ENCODE results near the gene RUNX3.

The RUNX3 gene

DNA sequence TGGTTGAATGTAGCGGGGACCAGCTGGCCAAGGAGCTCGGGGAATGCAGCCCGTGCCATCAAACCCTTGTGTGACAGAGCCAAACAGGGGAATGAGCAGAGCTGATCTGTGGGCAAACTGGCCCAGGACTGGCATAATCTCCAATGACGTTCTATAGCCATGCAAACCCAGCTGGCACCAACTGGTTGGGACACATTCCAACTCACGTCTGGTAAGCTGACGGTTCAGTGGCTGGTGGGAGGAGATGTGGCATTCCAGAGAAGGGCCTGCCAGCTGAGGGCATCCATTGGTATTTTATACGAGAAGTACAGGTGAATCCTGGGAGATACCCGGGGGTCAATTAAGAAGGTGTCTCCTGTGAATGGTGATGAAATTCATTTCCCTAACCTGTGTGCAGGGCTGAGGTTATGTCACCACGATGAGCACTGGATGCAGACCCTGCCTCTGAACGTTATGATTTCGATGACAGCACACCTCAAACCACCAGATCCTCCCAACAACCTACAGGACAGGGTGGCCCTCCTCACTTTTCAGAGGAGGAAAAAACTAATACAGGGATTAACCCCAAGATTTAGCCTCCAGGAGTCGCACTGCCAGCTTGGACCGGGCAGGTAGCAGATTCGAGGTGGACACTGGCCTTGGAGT lies 39.0 kb upstream of the RUNX3 start:
- H3K4me3 ChIP-seq (ENCODE audit: low read depth, low read length) = no peak overlapping the region
- no peaks in the 10 kb centered on the region for H3K36me3 ChIP-seq (ENCODE audit: control insufficient read depth in 2 of 2, insufficient read depth in 1 of 2, low read length in 2 of 2)
- POLR2A ChIA-PET = no interaction called here
- H3K9me3 ChIP-seq (ENCODE audit: control insufficient read depth, insufficient read depth, low read depth, low read length) = no peaks in the 10 kb centered on the region
- H3K27ac ChIP-seq (ENCODE audit: extremely low read depth, low read depth, low read length) = no peak overlapping the region
- H3K4me1 ChIP-seq (ENCODE audit: control insufficient read depth, insufficient read depth, low read length) = no peaks in the 10 kb centered on the region
- CTCF ChIA-PET = interaction anchor here (0.5 to 2.1 kb wide), 5 partner anchors 9 to 279 kb away, joined by 3 to 5 read pairs (median 3); no protein-coding TSS in a partner anchor
- TF ChIP-seq KLF7 (tag by site-specific recombination; IDR thresholded peaks at IDR 0.05; ENCODE audit: borderline replicate concordance) = no peak
- TF ChIP-seq ZNF544 (tag by site-specific recombination; IDR thresholded peaks at IDR 0.05) = no peak
- no peak for TF ChIP-seq ZSCAN23 (tag by site-specific recombination; IDR thresholded peaks at IDR 0.05)
- TF ChIP-seq, protein P1, sequence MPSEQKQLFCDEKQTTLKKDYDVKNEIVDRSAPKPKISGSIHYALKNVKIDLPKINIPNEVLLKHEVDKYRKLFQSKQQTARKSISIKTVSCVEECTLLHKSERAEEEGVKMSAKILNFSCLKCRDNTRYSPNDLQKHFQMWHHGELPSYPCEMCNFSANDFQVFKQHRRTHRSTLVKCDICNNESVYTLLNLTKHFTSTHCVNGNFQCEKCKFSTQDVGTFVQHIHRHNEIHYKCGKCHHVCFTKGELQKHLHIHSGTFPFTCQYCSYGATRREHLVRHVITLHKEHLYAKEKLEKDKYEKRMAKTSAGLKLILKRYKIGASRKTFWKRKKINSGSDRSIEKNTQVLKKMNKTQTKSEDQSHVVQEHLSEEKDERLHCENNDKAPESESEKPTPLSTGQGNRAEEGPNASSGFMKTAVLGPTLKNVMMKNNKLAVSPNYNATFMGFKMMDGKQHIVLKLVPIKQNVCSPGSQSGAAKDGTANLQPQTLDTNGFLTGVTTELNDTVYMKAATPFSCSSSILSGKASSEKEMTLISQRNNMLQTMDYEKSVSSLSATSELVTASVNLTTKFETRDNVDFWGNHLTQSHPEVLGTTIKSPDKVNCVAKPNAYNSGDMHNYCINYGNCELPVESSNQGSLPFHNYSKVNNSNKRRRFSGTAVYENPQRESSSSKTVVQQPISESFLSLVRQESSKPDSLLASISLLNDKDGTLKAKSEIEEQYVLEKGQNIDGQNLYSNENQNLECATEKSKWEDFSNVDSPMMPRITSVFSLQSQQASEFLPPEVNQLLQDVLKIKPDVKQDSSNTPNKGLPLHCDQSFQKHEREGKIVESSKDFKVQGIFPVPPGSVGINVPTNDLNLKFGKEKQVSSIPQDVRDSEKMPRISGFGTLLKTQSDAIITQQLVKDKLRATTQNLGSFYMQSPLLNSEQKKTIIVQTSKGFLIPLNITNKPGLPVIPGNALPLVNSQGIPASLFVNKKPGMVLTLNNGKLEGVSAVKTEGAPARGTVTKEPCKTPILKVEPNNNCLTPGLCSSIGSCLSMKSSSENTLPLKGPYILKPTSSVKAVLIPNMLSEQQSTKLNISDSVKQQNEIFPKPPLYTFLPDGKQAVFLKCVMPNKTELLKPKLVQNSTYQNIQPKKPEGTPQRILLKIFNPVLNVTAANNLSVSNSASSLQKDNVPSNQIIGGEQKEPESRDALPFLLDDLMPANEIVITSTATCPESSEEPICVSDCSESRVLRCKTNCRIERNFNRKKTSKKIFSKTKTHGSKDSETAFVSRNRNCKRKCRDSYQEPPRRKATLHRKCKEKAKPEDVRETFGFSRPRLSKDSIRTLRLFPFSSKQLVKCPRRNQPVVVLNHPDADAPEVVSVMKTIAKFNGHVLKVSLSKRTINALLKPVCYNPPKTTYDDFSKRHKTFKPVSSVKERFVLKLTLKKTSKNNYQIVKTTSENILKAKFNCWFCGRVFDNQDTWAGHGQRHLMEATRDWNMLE (tag by site-specific recombination; conservative IDR thresholded peaks at IDR 0.05; ENCODE audit: low read depth) = no peak
- no peak for TF ChIP-seq ZNF341 (tag by site-specific recombination; IDR thresholded peaks at IDR 0.05; ENCODE audit: low read depth)
- TF ChIP-seq SP3 (tag by site-specific recombination; IDR thresholded peaks at IDR 0.05) = no peak
- TF ChIP-seq GLIS1 (tag by site-specific recombination; IDR thresholded peaks at IDR 0.05) = no peak
- TF ChIP-seq, protein P2, sequence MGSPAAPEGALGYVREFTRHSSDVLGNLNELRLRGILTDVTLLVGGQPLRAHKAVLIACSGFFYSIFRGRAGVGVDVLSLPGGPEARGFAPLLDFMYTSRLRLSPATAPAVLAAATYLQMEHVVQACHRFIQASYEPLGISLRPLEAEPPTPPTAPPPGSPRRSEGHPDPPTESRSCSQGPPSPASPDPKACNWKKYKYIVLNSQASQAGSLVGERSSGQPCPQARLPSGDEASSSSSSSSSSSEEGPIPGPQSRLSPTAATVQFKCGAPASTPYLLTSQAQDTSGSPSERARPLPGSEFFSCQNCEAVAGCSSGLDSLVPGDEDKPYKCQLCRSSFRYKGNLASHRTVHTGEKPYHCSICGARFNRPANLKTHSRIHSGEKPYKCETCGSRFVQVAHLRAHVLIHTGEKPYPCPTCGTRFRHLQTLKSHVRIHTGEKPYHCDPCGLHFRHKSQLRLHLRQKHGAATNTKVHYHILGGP (tag by site-specific recombination; IDR thresholded peaks at IDR 0.05) = no peak
- no peak for TF ChIP-seq ZNF24 (tag by site-specific recombination; IDR thresholded peaks at IDR 0.05)
- TF ChIP-seq ZNF2 (tag by site-specific recombination; IDR thresholded peaks at IDR 0.05) = no peak

DNA sequence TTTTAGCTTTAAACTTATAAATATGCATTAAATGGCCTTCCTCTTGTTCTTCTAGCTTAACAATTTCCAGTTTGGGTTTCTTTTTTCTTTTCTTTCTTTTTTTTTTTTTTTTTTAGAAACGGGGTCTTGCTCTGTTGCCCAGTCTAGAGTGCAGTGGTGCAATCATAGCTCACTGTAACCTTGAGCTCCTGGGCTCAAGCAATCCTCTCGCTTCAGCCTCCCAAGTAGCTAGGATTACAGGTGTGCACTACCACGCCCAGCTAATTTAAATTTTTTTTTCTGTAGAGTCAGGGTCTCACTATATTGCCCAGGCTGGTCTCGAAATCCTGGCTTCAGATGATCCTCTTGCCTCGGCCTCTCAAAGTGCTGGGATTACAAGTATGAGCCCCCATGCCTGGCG lies 37.9 kb upstream of the RUNX3 start:
- CTCF ChIA-PET = interaction anchor here (2.1 kb wide), 1 partner anchor 69 kb away, joined by 5 read pairs; no protein-coding TSS in a partner anchor
- POLR2A ChIA-PET = interaction anchor here (0.6 kb wide), 1 partner anchor 21 kb away, joined by 3 read pairs; no protein-coding TSS in a partner anchor
- no peaks in the 10 kb centered on the region for H3K36me3 ChIP-seq (ENCODE audit: control insufficient read depth in 2 of 2, insufficient read depth in 1 of 2, low read length in 2 of 2)

DNA sequence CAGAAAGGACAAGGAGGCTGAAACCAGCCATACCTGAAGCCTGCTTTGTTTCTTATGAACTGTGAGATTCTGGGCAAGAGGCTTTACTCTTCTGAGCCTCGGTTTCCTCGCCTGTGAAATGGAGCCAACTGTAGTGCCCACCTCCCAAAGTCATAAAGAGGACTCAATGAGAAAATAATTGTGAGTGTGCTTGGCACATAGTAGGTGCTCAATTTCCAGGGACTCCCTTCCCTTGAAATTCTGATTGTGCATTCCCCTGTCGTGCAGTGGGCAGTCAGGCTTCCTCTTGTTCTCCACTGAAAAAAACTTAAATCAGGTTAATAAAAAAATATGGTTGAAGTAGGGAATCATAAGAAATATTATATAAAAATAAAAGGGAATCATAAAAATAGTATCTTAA lies 37.5 kb upstream of the RUNX3 start:
- CTCF ChIA-PET = no interaction called here
- no peaks in the 10 kb centered on the region for H3K36me3 ChIP-seq (ENCODE audit: control insufficient read depth in 2 of 2, insufficient read depth in 1 of 2, low read length in 2 of 2)
- H3K9me3 ChIP-seq (ENCODE audit: control insufficient read depth, insufficient read depth, low read depth, low read length) = no peaks in the 10 kb centered on the region
- POLR2A ChIA-PET = interaction anchor here (0.6 kb wide), 1 partner anchor 21 kb away, joined by 3 read pairs; no protein-coding TSS in a partner anchor
- H3K27ac ChIP-seq (ENCODE audit: extremely low read depth, low read depth, low read length) = no peak overlapping the region
- H3K4me1 ChIP-seq (ENCODE audit: control insufficient read depth, insufficient read depth, low read length) = no peaks in the 10 kb centered on the region
- no peak overlapping the region for H3K4me3 ChIP-seq (ENCODE audit: low read depth, low read length)
- TF ChIP-seq, protein P3, sequence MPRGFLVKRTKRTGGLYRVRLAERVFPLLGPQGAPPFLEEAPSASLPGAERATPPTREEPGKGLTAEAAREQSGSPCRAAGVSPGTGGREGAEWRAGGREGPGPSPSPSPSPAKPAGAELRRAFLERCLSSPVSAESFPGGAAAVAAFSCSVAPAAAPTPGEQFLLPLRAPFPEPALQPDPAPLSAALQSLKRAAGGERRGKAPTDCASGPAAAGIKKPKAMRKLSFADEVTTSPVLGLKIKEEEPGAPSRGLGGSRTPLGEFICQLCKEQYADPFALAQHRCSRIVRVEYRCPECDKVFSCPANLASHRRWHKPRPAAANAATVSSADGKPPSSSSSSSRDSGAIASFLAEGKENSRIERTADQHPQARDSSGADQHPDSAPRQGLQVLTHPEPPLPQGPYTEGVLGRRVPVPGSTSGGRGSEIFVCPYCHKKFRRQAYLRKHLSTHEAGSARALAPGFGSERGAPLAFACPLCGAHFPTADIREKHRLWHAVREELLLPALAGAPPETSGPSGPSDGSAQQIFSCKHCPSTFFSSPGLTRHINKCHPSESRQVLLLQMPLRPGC (tag by site-specific recombination; IDR thresholded peaks at IDR 0.05) = no peak
- no peak for TF ChIP-seq ZNF394 (tag by site-specific recombination; IDR thresholded peaks at IDR 0.05; ENCODE audit: borderline replicate concordance)
- no peak for TF ChIP-seq ZNF423 (tag by site-specific recombination; IDR thresholded peaks at IDR 0.05)
- no peak for TF ChIP-seq HOXA7 (CRISPR knock-in tag; IDR thresholded peaks at IDR 0.05; ENCODE audit: borderline replicate concordance)
- TF ChIP-seq ZNF548 (tag by site-specific recombination; IDR thresholded peaks at IDR 0.05) = no peak
- TF ChIP-seq, protein P4, sequence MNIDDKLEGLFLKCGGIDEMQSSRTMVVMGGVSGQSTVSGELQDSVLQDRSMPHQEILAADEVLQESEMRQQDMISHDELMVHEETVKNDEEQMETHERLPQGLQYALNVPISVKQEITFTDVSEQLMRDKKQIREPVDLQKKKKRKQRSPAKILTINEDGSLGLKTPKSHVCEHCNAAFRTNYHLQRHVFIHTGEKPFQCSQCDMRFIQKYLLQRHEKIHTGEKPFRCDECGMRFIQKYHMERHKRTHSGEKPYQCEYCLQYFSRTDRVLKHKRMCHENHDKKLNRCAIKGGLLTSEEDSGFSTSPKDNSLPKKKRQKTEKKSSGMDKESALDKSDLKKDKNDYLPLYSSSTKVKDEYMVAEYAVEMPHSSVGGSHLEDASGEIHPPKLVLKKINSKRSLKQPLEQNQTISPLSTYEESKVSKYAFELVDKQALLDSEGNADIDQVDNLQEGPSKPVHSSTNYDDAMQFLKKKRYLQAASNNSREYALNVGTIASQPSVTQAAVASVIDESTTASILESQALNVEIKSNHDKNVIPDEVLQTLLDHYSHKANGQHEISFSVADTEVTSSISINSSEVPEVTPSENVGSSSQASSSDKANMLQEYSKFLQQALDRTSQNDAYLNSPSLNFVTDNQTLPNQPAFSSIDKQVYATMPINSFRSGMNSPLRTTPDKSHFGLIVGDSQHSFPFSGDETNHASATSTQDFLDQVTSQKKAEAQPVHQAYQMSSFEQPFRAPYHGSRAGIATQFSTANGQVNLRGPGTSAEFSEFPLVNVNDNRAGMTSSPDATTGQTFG (tag by site-specific recombination; IDR thresholded peaks at IDR 0.05; ENCODE audit: borderline replicate concordance) = no peak
- no peak for TF ChIP-seq ZNF670 (tag by site-specific recombination; IDR thresholded peaks at IDR 0.05; ENCODE audit: low read depth)
- TF ChIP-seq PRDM1 (tag by site-specific recombination; IDR thresholded peaks at IDR 0.05) = no peak

More for the DNA sequence above, 37.9 kb upstream of the RUNX3 start:
- peak; percentile 91 for TF ChIP-seq ZNF121 (tag by site-specific recombination; IDR thresholded peaks at IDR 0.05)
- TF ChIP-seq SP2 (tag by site-specific recombination; IDR thresholded peaks at IDR 0.05) = no peak
- Histone ChIP-seq H3K27ac (ENCODE audit: extremely low read depth, low read depth, low read length) (no peak overlapping the region), H3K9me3 (ENCODE audit: control insufficient read depth, insufficient read depth, low read depth, low read length) (no peaks in the 10 kb centered on the region), H3K4me1 (ENCODE audit: control insufficient read depth, insufficient read depth, low read length) (no peaks in the 10 kb centered on the region), H3K4me3 (ENCODE audit: low read depth, low read length) (no peak overlapping the region)

Data from HEK293 (cell line).